K562 (cell line): ENCODE measurements around the gene PHF3.

ENCODE experiments used
- CHD1 ChIP-seq: fragments of 200-600 bp; sonication (generic); IDR thresholded peaks from one replicate; pipeline ENCODE4 v1.6.1; 2012; ENCODE audit warnings: mild to moderate bottlenecking, moderate library complexity, low read length, inconsistent platforms
- CTCF ChIP-seq, 3 experiments: IDR thresholded peaks in 2 of 3; conservative IDR thresholded peaks in 1 of 3; 2 replicates each; pipeline ENCODE4 v1.5.1; 2011 to 2012; ENCODE audit warnings: low read length in 3 of 3, mild to moderate bottlenecking in 3 of 3, control low read depth in 2 of 3, improper control_type of control experiment in 1 of 3, inconsistent platforms in 1 of 3, low read depth in 1 of 3, mixed read lengths in 1 of 3, moderate library complexity in 1 of 3; ENCODE audit not compliant: insufficient read depth in 2 of 3
- EP300 ChIP-seq: IDR thresholded peaks from 2 replicates; pipeline ENCODE4 v1.6.1; 2012; ENCODE audit warnings: low read length, improper control_type of control experiment
- GTF2B ChIP-seq: IDR thresholded peaks from 2 replicates; pipeline ENCODE4 v1.6.1; 2011; ENCODE audit not compliant: insufficient read length; ENCODE audit errors: extremely low read depth
- JUND ChIP-seq, 2 experiments: IDR thresholded peaks; 2 replicates in 1 of 2; 3 replicates in 1 of 2; pipeline ENCODE4 v1.6.1; 2011; ENCODE audit warnings: borderline replicate concordance in 2 of 2, low read depth in 2 of 2, low read length in 2 of 2, improper control_type of control experiment in 1 of 2, missing biosample characterization in 1 of 2, missing genetic modification characterization in 1 of 2, missing genetic modification reagents in 1 of 2
- KDM1A ChIP-seq, 2 experiments: fragments of 450-650 bp; IDR thresholded peaks; 2 replicates each; pipeline ENCODE4 v1.6.1; 2016; ENCODE audit warnings: mild to moderate bottlenecking in 2 of 2
- NFYB ChIP-seq: IDR thresholded peaks from 2 replicates; pipeline ENCODE4 v1.6.1; 2011; ENCODE audit warnings: mild to moderate bottlenecking, moderate library complexity; ENCODE audit not compliant: insufficient read length; ENCODE audit errors: extremely low read depth
- PATZ1 ChIP-seq: fragments of 250-450 bp; sonication (Bioruptor Pico); IDR thresholded peaks from 2 replicates; pipeline ENCODE4 v1.5.0; 2020; ENCODE audit warnings: mild to moderate bottlenecking, borderline replicate concordance
- TF ChIP-seq, protein P1 (sequence below), 2 experiments: fragments of 450-650 bp; formaldehyde crosslinking in 1 of 2; IDR thresholded peaks; 2 replicates each; pipeline versions ENCODE4 v1.4.0 to v1.6.1; 2014 to 2020; ENCODE audit warnings: mild to moderate bottlenecking in 2 of 2, borderline replicate concordance in 1 of 2, low read depth in 1 of 2
- TF ChIP-seq, protein P2 (sequence below): sonication (generic); formaldehyde crosslinking; IDR thresholded peaks from 2 replicates; pipeline ENCODE4 v1.8.1; 2023; ENCODE audit warnings: missing genetic modification reagents, mild to moderate bottlenecking, borderline replicate concordance
- TF ChIP-seq, protein P3 (sequence below): sonication (generic); formaldehyde crosslinking; IDR thresholded peaks from 2 replicates; pipeline ENCODE4 v1.8.0; 2022; ENCODE audit warnings: mild to moderate bottlenecking, missing genetic modification reagents

- TF ChIP-seq, protein P1, sequence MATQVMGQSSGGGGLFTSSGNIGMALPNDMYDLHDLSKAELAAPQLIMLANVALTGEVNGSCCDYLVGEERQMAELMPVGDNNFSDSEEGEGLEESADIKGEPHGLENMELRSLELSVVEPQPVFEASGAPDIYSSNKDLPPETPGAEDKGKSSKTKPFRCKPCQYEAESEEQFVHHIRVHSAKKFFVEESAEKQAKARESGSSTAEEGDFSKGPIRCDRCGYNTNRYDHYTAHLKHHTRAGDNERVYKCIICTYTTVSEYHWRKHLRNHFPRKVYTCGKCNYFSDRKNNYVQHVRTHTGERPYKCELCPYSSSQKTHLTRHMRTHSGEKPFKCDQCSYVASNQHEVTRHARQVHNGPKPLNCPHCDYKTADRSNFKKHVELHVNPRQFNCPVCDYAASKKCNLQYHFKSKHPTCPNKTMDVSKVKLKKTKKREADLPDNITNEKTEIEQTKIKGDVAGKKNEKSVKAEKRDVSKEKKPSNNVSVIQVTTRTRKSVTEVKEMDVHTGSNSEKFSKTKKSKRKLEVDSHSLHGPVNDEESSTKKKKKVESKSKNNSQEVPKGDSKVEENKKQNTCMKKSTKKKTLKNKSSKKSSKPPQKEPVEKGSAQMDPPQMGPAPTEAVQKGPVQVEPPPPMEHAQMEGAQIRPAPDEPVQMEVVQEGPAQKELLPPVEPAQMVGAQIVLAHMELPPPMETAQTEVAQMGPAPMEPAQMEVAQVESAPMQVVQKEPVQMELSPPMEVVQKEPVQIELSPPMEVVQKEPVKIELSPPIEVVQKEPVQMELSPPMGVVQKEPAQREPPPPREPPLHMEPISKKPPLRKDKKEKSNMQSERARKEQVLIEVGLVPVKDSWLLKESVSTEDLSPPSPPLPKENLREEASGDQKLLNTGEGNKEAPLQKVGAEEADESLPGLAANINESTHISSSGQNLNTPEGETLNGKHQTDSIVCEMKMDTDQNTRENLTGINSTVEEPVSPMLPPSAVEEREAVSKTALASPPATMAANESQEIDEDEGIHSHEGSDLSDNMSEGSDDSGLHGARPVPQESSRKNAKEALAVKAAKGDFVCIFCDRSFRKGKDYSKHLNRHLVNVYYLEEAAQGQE (IDR thresholded peaks at IDR 0.05; ENCODE audit: borderline replicate concordance): no peak
- TF ChIP-seq, protein P1 (CRISPR knock-in tag; IDR thresholded peaks at IDR 0.05; ENCODE audit: low read depth): no peak
- TF ChIP-seq NFYB (no peak), JUND (IDR thresholded peaks at IDR 0.05; ENCODE audit: borderline replicate concordance, low read depth, low read length) (no peak), JUND (tag; IDR thresholded peaks at IDR 0.05; ENCODE audit: borderline replicate concordance, low read depth, low read length) (no peak), KDM1A (IDR thresholded peaks at IDR 0.05) (no peak), EP300 (no peak), PATZ1 (CRISPR knock-in tag) (no peak), CTCF (IDR thresholded peaks at IDR 0.05 in 2 of 3, conservative IDR thresholded peaks at IDR 0.05 in 1 of 3; ENCODE audit: insufficient read depth in 2 of 3, low read depth in 1 of 3, low read length in 3 of 3) (no peak), GTF2B (no peak), CHD1 (no peak)
- TF ChIP-seq, protein P2, sequence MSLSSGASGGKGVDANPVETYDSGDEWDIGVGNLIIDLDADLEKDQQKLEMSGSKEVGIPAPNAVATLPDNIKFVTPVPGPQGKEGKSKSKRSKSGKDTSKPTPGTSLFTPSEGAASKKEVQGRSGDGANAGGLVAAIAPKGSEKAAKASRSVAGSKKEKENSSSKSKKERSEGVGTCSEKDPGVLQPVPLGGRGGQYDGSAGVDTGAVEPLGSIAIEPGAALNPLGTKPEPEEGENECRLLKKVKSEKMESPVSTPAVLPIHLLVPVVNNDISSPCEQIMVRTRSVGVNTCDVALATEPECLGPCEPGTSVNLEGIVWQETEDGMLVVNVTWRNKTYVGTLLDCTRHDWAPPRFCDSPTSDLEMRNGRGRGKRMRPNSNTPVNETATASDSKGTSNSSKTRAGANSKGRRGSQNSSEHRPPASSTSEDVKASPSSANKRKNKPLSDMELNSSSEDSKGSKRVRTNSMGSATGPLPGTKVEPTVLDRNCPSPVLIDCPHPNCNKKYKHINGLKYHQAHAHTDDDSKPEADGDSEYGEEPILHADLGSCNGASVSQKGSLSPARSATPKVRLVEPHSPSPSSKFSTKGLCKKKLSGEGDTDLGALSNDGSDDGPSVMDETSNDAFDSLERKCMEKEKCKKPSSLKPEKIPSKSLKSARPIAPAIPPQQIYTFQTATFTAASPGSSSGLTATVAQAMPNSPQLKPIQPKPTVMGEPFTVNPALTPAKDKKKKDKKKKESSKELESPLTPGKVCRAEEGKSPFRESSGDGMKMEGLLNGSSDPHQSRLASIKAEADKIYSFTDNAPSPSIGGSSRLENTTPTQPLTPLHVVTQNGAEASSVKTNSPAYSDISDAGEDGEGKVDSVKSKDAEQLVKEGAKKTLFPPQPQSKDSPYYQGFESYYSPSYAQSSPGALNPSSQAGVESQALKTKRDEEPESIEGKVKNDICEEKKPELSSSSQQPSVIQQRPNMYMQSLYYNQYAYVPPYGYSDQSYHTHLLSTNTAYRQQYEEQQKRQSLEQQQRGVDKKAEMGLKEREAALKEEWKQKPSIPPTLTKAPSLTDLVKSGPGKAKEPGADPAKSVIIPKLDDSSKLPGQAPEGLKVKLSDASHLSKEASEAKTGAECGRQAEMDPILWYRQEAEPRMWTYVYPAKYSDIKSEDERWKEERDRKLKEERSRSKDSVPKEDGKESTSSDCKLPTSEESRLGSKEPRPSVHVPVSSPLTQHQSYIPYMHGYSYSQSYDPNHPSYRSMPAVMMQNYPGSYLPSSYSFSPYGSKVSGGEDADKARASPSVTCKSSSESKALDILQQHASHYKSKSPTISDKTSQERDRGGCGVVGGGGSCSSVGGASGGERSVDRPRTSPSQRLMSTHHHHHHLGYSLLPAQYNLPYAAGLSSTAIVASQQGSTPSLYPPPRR (CRISPR knock-in tag): no peak
- TF ChIP-seq, protein P3, sequence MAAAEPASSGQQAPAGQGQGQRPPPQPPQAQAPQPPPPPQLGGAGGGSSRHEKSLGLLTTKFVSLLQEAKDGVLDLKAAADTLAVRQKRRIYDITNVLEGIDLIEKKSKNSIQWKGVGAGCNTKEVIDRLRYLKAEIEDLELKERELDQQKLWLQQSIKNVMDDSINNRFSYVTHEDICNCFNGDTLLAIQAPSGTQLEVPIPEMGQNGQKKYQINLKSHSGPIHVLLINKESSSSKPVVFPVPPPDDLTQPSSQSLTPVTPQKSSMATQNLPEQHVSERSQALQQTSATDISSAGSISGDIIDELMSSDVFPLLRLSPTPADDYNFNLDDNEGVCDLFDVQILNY (CRISPR knock-in tag): no peak
Observed at GRCh38 chr6:63599243-63599642, 36.4 kb upstream of the PHF3 start.
